ENCODE measurements around the gene MLXIP. TPM values are rescaled to one million over a fixed set of nuclear protein-coding genes. Genes with fewer than 3 reads are reported as not detected.

The MLXIP gene
- total RNA-seq, 1 donor from 2014 or later: 1.9 TPM

DNA sequence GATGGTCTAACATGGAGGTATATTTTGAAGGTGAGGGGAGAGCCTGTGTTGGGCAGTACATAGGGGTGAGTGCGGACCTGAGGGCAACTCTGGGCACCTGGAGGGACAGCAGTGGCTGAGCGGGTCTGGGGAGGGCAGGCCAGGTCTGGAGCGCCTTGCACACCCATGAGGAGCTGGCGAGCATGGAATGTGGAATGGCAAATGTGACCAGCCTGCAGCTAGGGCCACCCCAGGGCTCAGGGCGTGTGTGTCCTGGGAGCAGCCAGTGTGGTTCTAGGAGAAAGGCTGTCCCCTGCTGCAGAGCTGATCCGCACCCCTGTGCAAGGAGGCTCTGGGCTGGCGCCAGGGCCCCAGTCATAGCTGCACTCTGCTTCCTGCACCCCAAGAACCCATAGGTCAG lies 32.4 kb upstream of the MLXIP start:
- Histone ChIP-seq H3K4me2 (no peak overlapping the region), H3K79me2 (ENCODE audit: low read depth) (no peaks in the 10 kb centered on the region), H2AFZ (replicated peaks) (no peak overlapping the region), H3K27ac (no peak overlapping the region), H3K9ac (no peak overlapping the region), H3K4me3 (no peak overlapping the region), H3K27me3 (no peaks in the 10 kb centered on the region), H3F3A (ENCODE audit: low read depth) (no peaks in the 10 kb centered on the region), H3K36me3 (peaks cover 3% of the 10 kb centered on the region), H3K9me3 (ENCODE audit: low read depth) (no peaks in the 10 kb centered on the region), H4K20me1 (ENCODE audit: low read depth) (no peaks in the 10 kb centered on the region), H3K4me1 (no peaks in the 10 kb centered on the region)
- H3K36me3 Mint-ChIP-seq: peaks cover 18% of the 10 kb centered on the region
- H3K9me3 Mint-ChIP-seq: no peaks in the 10 kb centered on the region
- no peaks in the 10 kb centered on the region for H3K4me1 Mint-ChIP-seq
- H3K27ac Mint-ChIP-seq: no peak overlapping the region
- H3K4me3 Mint-ChIP-seq: no peak overlapping the region
- TF ChIP-seq EZH2 (IDR thresholded peaks at IDR 0.05): no peak
- TF ChIP-seq, protein P1, sequence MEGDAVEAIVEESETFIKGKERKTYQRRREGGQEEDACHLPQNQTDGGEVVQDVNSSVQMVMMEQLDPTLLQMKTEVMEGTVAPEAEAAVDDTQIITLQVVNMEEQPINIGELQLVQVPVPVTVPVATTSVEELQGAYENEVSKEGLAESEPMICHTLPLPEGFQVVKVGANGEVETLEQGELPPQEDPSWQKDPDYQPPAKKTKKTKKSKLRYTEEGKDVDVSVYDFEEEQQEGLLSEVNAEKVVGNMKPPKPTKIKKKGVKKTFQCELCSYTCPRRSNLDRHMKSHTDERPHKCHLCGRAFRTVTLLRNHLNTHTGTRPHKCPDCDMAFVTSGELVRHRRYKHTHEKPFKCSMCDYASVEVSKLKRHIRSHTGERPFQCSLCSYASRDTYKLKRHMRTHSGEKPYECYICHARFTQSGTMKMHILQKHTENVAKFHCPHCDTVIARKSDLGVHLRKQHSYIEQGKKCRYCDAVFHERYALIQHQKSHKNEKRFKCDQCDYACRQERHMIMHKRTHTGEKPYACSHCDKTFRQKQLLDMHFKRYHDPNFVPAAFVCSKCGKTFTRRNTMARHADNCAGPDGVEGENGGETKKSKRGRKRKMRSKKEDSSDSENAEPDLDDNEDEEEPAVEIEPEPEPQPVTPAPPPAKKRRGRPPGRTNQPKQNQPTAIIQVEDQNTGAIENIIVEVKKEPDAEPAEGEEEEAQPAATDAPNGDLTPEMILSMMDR (IDR thresholded peaks at IDR 0.05): no peak
- no peak for TF ChIP-seq EZH2phosphoT487 (IDR thresholded peaks at IDR 0.05)
- peaks cover 2% of the 10 kb centered on the region for H3K27me3 Mint-ChIP-seq (ENCODE audit: insufficient read depth, low read depth)
- DNase-seq (ENCODE audit: low spot score): no peak

DNA sequence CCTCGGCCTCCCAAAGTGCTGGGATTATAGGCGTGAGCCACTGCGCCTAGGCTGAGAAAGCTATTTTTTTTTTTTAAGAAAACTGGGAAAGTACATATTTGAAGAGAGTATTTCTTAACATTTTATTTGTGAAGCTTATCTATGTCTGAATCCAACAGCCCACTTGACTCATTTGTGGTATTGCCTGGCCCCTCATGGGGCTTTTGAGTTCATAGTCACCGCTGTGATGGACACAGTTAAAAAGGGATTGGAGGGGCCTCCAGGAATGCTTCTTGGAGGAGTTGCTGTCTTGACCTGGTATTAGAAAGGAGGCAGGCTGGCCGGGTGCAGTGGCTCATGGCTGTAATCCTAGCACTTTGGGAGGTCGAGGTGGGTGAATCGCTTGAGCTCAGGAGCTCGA lies 30.4 kb upstream of the MLXIP start:
- Mint-ChIP-seq H3K27me3 (ENCODE audit: insufficient read depth, low read depth) (peaks cover 2% of the 10 kb centered on the region), H3K9me3 (no peaks in the 10 kb centered on the region), H3K4me1 (no peaks in the 10 kb centered on the region), H3K27ac (no peak overlapping the region), H3K4me3 (no peak overlapping the region), H3K36me3 (peaks cover 13% of the 10 kb centered on the region)
- TF ChIP-seq, protein P1 (IDR thresholded peaks at IDR 0.05): no peak
- TF ChIP-seq EZH2phosphoT487 (IDR thresholded peaks at IDR 0.05) (no peak), EZH2 (IDR thresholded peaks at IDR 0.05) (no peak)
- Histone ChIP-seq H3K79me2 (ENCODE audit: low read depth) (no peaks in the 10 kb centered on the region), H3F3A (ENCODE audit: low read depth) (peaks cover 6% of the 10 kb centered on the region), H4K20me1 (ENCODE audit: low read depth) (no peaks in the 10 kb centered on the region), H3K9me3 (ENCODE audit: low read depth) (no peaks in the 10 kb centered on the region), H3K4me3 (no peak overlapping the region), H3K27me3 (no peaks in the 10 kb centered on the region), H3K4me1 (no peaks in the 10 kb centered on the region), H3K36me3 (peaks cover 3% of the 10 kb centered on the region), H3K4me2 (no peak overlapping the region), H2AFZ (replicated peaks) (no peak overlapping the region), H3K9ac (no peak overlapping the region), H3K27ac (no peak overlapping the region)
- DNase-seq (ENCODE audit: low spot score): no peak

DNA sequence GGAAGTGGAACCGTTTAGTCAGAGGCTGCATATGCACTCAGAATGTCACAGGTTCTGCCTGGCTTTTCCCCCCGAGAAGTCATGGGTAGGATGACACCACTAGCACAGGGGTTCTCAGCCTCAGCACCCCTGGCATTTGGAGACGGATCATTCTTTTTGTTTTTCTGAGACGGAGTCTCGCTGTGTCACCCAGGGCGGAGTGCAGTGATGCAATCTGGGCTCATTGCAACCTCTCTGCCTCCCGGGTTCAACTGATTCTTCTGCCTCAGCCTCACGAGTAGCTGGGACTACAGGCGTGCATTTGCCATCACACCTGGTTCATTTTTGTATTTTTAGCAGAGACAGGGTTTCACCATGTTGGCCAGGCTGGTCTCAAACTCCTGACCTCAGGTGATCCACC lies 28.7 kb upstream of the MLXIP start:
- no peak overlapping the region for H3K27ac Mint-ChIP-seq
- Histone ChIP-seq H3K79me2 (ENCODE audit: low read depth) (no peaks in the 10 kb centered on the region), H3K4me3 (no peak overlapping the region)

More for the DNA sequence above, 28.7 kb upstream of the MLXIP start:
- DNase-seq (ENCODE audit: low spot score): no peak
- no peak overlapping the region for H3K4me2 ChIP-seq
- no peaks in the 10 kb centered on the region for H3K4me1 ChIP-seq
- H3K36me3 Mint-ChIP-seq: peaks cover 12% of the 10 kb centered on the region
- H4K20me1 ChIP-seq (ENCODE audit: low read depth): peaks cover 3% of the 10 kb centered on the region
- no peak overlapping the region for H3K27ac ChIP-seq
- H3K9me3 Mint-ChIP-seq: no peaks in the 10 kb centered on the region
- peaks cover 3% of the 10 kb centered on the region for H3K36me3 ChIP-seq
- no peak overlapping the region for H2AFZ ChIP-seq (replicated peaks)
- no peaks in the 10 kb centered on the region for H3K4me1 Mint-ChIP-seq
- H3K4me3 Mint-ChIP-seq: no peak overlapping the region
- no peak for TF ChIP-seq EZH2phosphoT487 (IDR thresholded peaks at IDR 0.05)
- no peak for TF ChIP-seq EZH2 (IDR thresholded peaks at IDR 0.05)
- TF ChIP-seq, protein P1 (IDR thresholded peaks at IDR 0.05): no peak
- H3K27me3 ChIP-seq: no peaks in the 10 kb centered on the region
- H3K9me3 ChIP-seq (ENCODE audit: low read depth): no peaks in the 10 kb centered on the region
- H3F3A ChIP-seq (ENCODE audit: low read depth): peaks cover 6% of the 10 kb centered on the region
- H3K27me3 Mint-ChIP-seq (ENCODE audit: insufficient read depth, low read depth): peaks cover 7% of the 10 kb centered on the region
- H3K9ac ChIP-seq: no peak overlapping the region
